Activated naive CD8-positive, alpha-beta T cell treated with anti-CD3 and anti-CD28 coated beads, Interleukin-2, amount 50 U/mL, for 16 hours (primary cell): ENCODE results near the gene NPTN.
"Not testable (repeated sequence)": the region's sequence is repeated elsewhere in the genome, so short reads cannot be mapped to it uniquely, and the experiment has no call there.

Source experiments
- DNase-seq: peaks from one replicate; pipeline ENCODE4 v3.0.0-alpha.2; 2020; ENCODE audit warnings: low read depth, low spot score

The NPTN gene

DNA sequence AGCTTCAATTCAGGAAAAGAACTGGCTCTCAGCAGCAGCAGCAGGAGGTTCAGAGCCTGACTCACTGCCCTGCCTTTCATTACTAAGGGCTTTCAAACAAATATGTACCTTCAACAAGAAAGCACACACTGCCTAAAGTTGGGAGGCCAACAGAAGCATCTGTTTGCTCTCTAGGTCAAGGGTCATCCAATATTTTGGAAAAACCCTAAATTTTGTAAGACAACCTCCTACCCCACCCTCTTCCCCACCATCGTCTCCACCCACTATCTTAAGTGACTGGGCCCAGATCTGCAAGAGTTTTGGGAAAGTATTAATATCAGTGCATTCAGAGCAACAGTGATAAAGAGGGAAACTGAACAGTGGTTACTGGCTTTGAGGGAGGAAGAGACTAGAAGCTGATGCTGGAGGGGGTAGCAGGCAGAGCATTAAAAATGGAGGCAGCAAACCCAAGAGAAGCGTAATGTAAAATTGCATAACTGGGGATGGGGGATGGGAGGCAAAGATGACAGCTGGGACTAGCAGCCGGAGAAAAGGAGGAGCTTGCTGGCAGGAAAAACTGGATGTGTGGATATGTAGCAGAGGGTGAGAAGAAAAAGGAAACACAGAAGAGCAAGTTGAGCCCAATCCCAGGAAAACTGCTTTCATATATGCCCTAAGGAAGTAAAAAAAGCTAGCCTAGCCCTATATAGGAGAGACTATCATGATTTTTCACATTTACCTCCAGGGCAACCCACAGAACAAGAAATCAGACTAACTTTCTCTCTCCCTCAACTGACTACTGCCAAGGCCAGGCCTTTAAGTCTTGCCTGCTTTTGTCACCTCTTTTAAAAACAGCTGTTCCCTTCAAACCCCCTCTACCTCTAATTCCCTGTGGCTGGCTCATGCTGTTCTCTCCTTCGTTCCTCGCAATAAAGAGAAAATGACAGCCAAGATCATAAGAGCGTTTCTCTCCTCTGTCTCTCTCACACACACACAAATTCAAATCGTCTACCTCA is 31.4 kb downstream of the NPTN start:
- no peak for DNase-seq

DNA sequence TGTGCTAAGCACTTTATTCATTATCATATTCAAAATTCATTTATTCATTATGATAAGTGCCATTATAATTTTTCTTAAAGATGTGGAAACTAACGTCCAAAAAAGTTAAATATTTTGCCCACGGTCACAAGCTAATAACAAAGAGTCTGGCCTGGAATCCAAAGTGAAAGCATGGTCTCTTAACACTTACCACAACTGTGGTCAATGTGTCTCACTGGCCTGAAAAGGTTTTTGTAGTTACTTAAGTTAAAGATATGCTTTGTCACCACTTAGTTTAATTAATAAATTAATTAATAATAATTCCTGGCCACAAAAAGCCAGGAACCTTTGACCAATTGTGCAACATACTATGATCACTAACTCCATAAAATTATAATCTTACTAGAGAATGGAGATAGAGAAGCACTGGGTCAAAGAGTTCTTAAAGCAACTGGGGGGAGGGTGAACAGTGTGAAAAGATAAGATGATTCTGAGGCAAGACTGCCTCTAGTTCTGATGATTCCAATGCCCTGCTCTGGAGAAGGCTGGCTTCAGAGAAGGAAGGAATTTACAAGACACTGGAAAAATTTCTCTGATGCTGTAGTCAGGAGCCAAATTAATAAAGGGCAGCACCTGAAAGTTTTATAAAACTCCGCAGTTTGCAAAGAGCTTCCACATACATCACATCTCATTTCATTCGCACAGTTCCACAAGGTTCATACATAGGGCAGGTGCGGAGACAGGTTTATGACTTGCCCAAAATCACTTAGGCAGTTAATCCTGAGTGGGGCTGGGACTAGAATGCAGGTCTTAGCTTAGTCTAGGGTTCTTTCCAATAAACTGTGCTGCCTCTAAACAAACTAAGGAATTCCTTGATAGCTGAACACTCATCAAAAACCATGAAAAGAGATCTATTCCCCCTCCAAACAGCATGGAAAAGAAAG is 32.5 kb downstream of the NPTN start:
- no peak for DNase-seq

DNA sequence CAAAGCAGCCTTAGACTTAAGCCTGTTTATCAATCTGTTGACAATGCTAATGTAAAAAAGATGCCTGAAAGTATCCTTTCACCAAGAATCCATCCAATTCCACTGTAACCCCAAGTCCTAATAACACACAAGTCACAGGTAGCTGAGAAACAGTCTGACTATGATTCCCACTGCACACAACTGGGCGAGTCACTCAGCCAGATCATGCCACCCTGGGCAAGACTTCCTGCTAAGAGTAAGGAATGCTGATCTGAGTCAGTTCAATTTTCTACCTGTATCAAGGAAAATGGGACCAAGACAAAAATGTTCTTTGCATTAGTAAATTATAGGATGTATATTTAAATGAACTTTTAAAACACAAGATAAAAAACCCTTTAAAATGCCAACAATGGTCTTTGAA is 33.3 kb downstream of the NPTN start:
- DNase-seq, result no peak

DNA sequence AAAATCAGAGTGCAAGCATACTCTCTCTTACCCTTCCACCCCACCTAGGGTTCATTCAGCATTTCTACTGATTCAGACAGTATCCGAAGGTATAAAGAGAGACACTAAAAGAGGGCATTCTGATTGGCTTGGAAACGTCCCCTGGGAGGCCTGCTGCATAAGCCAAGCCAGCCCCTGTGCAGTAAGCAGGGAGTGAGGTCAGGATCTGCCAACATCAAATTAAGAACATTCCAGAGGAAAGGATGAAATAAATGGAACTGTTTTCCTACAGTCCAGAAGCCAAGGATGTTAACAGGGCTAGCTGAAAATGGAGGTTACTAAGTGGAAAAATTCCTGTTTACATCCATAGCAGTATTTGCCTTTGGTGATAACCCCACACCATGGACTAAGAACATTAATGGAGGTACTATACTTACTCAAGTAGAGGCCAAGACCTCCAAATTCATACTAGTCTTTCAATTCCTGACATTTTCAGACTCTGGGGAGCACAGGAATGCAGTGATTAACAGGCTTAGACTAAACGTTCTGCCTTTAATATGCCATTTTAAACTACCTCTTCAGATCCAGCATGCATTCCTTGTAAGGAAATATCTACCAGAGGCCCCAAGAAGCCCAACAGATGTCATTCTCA is 34.5 kb downstream of the NPTN start:
- no peak for DNase-seq

DNA sequence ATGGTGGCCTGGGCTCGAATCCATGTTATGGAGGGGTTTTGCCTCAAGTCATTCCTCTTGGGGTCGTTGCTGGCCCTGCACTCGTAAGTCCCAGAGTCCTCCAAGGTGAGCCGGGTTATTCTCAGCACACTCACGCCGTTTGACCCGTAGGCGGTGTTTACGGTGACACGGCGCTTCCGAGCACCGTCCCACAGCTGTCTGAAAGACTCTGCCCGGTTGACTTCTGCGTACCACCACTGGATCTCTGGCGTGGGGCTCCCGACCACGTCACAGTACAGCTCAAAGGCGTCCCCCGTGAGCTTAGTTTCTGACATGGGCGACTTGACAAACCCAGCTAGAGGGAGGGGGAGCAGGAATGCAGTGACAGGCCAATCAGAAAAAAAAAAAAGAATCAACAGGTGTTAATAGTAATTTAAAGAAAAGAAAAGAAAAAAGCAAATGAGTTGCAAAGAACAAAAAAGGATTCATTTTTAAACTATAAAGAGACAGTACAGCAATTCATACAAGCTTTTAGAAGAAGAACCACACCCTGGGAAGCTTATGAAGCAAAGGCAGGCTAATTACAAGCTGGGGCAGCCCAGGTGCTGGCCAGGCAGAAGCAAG is 36.1 kb downstream of the NPTN start:
- no peak for DNase-seq

DNA sequence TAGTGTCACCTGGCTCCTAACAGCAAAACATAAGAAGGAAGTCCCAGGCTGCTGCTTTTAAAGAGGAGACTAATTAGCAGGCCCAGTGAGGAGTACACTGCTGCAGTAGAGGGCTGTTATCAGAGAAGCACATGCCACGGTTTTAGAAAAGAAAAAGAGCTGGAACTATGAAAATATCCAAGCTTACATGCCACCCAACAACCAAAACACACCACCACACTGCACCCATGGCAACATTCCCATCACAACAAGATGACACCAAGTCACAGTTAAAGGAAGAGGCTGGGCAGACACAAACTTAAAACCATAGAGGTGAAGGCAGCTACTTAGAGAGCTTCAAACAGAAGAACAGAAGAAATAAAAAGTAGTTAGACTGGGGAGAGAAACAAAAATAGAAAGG is 37.0 kb downstream of the NPTN start:
- DNase-seq, result no peak

DNA sequence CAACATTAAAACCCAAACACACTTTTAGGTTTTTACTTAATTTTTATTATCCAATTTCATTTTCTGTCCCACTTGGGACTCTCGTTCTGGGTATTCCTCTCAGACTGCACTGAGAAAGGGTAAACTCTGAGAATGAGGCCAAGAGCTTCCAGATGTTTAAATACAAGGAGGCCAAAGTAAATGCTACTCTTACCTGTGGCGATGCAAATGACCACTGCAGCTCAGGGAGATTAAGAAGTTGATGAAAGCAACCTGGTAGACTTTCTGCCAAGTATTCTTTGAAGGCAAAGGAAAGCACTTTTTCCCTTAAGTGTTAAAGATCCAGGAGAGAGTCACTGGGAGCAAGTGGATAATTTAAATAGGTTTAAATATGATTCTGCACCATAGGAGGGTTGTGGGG is 39.1 kb downstream of the NPTN start:
- no peak for DNase-seq

DNA sequence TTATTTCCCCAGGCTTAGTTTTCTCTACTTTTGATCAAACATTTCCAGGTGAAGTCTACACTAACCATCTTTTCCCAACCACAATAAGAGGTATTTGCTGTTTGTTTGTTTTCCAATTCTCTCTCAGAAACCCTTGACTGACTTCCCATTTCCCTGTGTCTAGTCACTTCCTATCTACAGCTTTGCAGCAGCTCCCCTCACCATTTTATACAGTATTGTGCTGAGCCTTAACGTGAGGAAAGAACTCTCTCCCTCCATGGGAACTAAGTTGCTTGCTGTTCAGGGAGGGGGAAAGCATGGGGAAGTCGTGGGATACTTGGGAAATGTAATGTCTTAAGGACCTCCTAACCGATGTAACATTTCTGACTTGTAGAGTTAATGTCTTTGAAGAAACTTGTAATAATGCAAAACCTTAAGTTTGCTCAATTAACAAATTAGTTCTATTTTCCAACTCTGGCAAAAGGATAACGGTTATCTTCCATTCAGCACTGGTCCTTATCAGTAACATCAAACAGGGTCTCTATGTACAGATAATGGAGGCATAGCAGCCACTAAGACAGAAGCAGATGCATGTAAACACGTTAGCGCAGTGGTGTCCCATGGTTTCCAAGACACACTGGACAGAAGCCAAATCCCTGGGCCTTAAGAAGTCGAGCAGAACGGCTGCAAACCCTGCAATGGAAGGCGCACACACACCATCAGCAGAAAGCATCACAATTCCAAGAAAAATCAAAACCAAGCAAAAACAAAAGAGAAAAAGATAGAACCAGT is 39.7 kb downstream of the NPTN start:
- no peak for DNase-seq

DNA sequence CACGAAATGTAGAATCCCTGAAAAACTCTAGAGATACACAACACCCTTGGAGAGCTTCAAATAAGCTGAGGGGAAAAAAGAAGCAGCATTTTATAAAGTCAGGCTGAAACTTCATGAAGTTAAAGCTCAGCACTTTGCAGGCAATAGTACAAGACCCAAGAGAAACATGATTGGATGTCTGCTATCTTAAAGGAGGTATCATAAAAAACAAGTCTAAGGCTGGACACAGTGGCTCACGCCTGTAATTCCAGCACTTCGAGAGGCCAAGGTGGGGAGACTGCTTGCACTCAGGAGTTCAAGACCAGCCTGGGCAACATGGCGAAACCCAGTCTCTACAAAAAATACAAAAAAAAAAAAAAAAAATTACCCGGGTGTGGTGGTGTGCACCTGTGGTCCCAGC is 42.9 kb downstream of the NPTN start:
- DNase-seq, result no peak

DNA sequence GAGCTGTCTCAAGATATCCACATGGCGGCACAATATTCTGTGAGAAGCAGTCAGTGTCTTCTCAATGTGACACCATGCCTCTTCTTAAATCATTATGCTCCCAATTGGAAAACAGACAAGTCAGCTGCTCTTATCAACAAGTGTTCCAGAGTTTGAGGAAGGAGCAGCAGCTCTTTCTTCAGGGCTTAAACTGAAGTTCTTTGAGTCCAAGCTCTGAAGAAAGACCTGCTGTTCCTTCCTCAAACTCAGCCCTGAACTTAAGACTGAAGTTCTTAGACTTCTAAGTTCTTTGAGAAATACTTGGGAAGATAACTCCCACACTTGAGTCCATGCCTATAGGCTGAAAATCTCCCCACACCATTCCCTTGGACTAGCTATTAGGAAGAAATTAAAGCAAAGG is 43.4 kb downstream of the NPTN start:
- no peak for DNase-seq

DNA sequence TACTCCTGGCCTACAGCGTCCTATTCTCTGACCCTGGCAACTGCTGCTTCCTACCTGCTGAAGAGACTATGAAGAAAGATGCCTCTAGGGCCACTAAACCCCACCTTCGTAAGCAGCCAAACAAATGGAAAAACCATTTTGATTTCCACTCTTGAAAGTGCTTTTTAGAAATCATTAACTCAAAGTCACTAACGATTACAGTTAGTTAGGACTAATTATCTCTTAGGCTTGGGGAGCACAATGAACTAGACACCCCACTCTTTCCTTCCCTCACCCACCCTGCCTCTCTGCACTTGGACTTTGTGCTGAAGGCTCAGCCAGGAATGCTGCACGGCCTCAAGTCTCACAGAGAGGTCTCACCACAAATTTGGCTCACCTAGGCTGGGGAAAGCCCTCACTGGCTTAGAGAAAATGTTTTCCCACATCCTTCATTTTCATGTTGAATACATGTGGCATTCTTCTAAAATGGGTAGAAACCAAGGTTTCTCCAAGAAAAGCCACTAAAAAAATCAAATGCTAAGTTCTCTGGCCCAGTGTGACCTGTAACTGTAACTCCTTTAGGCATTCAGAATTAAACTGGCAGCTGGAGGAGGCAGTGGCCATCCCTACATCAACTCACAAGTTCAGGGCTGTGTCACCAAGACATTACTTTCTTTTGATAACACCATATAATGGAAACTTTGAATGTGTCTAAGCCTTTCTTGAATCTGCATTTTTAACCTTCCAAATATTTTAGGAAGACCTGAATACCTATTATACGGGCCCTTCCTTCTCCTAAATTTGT is 47.1 kb downstream of the NPTN start:
- DNase-seq, result no peak

DNA sequence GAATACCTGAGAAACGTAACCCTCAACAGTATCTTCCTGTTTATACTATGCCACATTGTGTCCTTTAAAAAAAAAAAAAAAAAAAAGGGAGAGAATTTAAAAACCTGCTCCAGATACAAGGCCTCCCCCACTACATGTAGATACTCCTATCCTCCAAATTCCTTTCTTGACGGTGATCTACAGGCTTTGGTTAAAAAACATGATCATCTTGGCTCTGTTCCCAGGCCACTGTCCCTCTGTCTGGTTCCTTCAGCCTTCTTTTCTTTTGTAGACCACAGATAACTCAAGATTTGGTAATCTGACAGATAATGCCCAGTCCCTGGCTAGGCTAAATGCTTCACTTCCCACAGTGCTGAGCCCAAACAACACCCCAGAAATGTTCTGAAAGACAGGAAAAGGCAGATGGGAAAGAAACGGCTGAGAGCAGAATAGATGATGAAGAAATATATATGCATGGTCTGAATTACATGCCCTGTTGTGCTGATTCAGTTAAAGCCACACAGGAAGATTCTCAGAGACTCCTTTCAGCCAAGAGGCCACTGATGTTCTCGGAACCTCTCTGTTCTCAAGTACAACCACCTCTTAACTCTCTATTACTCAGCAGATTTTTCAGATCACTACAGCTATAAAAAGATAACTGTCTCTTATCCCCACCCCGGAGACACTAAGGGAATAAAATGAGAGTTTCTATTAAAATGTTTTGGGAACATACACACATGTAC is 48.3 kb downstream of the NPTN start:
- DNase-seq, result no peak

DNA sequence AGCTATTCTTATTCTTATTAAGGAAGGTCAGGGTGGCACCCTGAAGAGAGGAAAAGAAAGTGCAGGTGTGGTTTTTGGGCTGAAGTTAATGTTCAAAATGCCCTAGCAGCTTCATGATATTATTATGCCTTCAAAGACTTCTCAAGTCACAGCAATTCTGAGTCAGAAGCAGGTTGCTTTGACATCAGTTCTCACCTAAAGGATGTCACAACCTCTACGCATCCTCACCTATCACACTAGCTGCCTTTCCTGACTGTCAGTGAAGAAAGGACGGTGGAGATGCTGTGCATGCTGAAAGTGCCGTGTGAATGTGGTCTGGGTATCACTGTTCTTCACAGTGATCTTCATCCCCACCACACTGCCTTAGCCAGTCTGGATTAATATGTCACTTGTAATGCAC is 49.6 kb downstream of the NPTN start:
- no peak for DNase-seq

DNA sequence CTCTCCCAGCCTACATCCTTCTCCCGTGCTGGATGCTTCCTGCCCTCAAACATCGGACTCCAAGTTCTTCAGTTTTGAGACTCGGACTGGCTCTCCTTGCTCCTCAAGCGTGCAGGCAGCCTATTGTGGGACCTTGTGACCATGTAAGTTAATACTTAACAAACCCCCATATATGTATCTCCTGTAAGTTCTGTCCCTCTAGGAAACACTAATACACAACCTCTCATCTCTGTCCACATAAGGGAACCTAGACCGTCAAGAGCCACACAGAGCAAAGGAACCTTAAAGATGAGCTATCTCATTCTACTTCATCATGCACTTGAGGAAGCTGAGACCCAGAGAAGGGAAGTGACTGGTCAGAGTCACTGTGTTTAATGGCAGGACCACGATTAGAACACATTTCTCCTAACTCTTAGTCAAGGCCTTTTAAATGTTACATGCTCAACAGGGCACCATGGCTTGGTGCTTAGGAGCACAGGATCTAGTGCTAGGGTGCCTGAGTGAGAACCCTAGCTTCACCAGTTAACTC is 50.3 kb downstream of the NPTN start:
- DNase-seq, result no peak

DNA sequence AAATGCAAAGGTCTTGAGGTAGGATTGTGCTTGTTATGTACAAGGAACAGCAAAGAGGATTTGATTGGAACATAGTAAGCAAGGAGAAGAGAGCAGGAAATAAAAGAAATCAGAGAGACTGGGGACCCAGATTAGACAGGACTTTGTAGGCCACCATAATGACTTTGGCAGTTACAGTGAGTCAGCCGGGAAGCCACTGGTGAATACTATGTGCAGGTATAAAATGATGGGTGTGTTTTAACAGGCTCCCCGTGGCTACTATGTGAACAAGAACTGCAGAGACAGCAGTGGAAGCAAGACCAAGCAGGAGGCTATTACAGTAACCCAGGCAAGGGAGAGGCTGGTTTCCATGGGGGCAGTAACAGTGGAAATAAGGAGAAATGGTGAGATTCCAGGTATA is 55.2 kb downstream of the NPTN start:
- no peak for DNase-seq

DNA sequence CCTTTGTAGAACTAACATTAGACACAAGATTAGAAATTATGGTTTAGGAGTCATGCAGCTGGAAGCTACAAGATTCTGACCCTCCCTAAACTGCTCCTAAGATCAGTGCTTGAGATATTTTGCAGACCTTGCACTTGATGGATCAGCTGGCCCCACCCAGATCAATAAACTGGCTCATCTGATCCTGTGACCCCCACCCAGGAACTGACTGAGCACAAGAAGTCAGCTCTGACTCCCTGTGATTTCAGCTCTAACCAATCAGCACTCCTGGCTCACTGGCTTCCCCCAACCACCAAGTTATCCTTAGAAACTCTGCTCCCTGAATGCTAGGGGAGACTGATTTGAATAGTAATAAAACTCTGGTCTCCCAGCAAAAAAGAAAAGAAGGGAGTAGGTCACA is 55.6 kb downstream of the NPTN start:
- not testable (repeated sequence) for DNase-seq

DNA sequence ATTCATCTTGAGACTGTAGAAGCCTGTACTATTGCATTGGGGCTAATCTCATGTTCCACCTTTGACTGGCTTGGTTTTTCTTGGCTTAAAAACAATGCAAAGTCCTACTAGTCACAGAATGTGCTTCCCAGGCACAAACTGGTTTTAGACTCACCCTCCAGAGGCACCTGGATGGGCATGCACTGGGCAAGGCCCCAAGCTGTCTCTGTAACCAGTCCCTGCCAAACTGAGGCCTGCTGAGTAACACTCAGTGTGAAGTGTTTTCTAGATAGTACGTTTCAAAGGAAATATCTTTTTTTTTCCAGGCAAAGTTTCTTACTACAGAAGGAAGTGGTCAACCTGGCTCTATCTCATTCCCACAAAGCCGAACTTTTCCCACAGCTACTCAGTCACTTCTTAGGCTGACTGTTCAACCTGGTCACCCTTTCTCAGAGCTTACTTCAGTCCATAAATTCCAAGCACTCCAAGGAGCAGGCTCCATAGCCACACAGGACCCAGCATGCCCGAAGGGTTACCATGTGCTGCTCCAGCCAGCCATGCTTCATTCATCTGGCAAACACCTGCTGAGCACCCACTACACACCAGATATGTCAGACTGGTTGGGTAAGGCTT is 57.4 kb downstream of the NPTN start:
- no peak for DNase-seq

DNA sequence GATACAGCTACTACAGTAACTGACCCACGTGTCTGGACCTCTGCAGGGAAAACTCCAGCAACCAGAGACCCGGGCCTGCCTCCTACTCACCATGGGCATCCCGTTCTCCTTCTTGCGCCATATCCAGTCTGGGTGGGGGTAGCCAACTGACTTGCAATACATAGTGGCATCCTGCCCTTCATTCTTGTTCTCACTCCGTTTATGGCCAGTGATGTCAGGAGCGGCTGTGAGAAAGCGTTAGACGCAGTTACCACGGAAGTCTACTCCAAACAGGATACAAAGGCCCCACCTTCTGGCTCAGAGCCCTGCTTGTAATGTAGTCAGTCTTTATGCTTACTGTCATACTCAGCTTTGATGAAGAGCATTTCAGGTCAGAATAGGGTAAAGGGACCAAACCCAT is 59.6 kb downstream of the NPTN start:
- no peak for DNase-seq

DNA sequence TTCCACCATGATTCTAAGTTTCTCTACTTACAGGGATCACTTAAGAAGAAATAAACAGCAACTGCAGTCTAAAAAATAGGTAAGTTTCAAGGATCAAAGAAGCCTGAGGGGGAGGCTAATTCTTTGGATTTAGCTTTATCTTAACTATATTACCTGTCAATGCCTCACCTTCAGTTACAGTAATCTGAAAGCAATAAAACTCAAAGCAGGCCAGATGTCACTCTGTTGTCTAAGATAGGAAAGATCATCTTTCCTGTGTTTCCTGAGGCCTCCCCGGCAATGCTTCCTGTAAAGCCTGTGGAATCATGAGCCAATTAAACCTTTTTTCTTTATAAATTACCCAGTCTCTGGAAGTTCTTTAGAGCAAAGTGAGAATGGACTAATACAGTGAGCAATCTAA is 60.2 kb downstream of the NPTN start:
- no peak for DNase-seq
